ENCODE measurements around the gene FBXO9.

FBXO9 gene

GRCh38 chr6:53065266-53066076 lies at the start of gene FBXO9:
Gene FBXO9 (plus strand): TSS chr6:53065404. CDS start chr6:53065790, 386 bp downstream.
- peak; percentile 83 for DNase-seq

- no peak for DNase-seq
Observed at GRCh38 chr6:53015486-53015885, 49.7 kb upstream of the FBXO9 start.

- DNase-seq = no peak
Observed at GRCh38 chr6:53018446-53018845, 46.8 kb upstream of the FBXO9 start.

- DNase-seq = no peak
Observed at GRCh38 chr6:53020005-53020744, 45.0 kb upstream of the FBXO9 start.

GRCh38 chr6:53023323-53023722 lies 41.9 kb upstream of the FBXO9 start:
- no peak for DNase-seq

GRCh38 chr6:53026526-53026925 lies 38.7 kb upstream of the FBXO9 start:
- peak; percentile 9 for DNase-seq

- no peak for DNase-seq
Observed at GRCh38 chr6:53027131-53027718, 38.0 kb upstream of the FBXO9 start.

GRCh38 chr6:53028467-53028866 lies 36.7 kb upstream of the FBXO9 start:
- no peak for DNase-seq

- peak; percentile 58 for DNase-seq
Observed at GRCh38 chr6:53029257-53029656, 35.9 kb upstream of the FBXO9 start.

GRCh38 chr6:53029761-53030160 lies 35.4 kb upstream of the FBXO9 start:
- DNase-seq = no peak

- DNase-seq = no peak
Observed at GRCh38 chr6:53031281-53031680, 33.9 kb upstream of the FBXO9 start.

- DNase-seq = no peak
Observed at GRCh38 chr6:53032849-53033248, 32.4 kb upstream of the FBXO9 start.

GRCh38 chr6:53033764-53034163 lies 31.4 kb upstream of the FBXO9 start:
- no peak for DNase-seq

GRCh38 chr6:53035549-53036213 lies 29.5 kb upstream of the FBXO9 start:
- DNase-seq = no peak

GRCh38 chr6:53038141-53038540 lies 27.1 kb upstream of the FBXO9 start:
- no peak for DNase-seq

GRCh38 chr6:53038596-53038995 lies 26.6 kb upstream of the FBXO9 start:
- no peak for DNase-seq

GRCh38 chr6:53041356-53041755 lies 23.8 kb upstream of the FBXO9 start:
- no peak for DNase-seq

- no peak for DNase-seq
Observed at GRCh38 chr6:53042112-53042511, 23.1 kb upstream of the FBXO9 start.

GRCh38 chr6:53043581-53043980 lies 21.6 kb upstream of the FBXO9 start:
- DNase-seq = no peak

GRCh38 chr6:53044071-53044470 lies 21.1 kb upstream of the FBXO9 start:
- no peak for DNase-seq

GRCh38 chr6:53044572-53044971 lies 20.6 kb upstream of the FBXO9 start:
- DNase-seq = no peak

- DNase-seq = no peak
Observed at GRCh38 chr6:53045891-53046673, 19.1 kb upstream of the FBXO9 start.
